Aortic smooth muscle cell (primary cell): ENCODE data around the gene PPP1R11. TPM values are rescaled to one million over a fixed set of nuclear protein-coding genes. Genes with fewer than 3 reads are reported as not detected.

Source experiments
- total RNA-seq: library from RNA; depleted of rRNA; stranded (reverse); fragments of >200 nt; gene quantifications from 2 replicates; pipeline ENCODE4 v1.2.3, GENCODE V29; 2014

Gene PPP1R11
- 17.0 and 19.8 TPM in 2 replicates for total RNA-seq

GRCh38 chr6:30066577-30067459, at the start of gene PPP1R11:
Gene PPP1R11, plus strand, starts transcription at chr6:30067198. Its CDS starts 213 bp downstream, at chr6:30067411.

GRCh38 chr6:30061092-30061857, 5.7 kb upstream of the PPP1R11 start, which contains the start of gene POLR1H:
Gene POLR1H, plus strand, starts transcription at chr6:30061265. Its CDS starts 260 bp downstream, at chr6:30061525.

DNA sequence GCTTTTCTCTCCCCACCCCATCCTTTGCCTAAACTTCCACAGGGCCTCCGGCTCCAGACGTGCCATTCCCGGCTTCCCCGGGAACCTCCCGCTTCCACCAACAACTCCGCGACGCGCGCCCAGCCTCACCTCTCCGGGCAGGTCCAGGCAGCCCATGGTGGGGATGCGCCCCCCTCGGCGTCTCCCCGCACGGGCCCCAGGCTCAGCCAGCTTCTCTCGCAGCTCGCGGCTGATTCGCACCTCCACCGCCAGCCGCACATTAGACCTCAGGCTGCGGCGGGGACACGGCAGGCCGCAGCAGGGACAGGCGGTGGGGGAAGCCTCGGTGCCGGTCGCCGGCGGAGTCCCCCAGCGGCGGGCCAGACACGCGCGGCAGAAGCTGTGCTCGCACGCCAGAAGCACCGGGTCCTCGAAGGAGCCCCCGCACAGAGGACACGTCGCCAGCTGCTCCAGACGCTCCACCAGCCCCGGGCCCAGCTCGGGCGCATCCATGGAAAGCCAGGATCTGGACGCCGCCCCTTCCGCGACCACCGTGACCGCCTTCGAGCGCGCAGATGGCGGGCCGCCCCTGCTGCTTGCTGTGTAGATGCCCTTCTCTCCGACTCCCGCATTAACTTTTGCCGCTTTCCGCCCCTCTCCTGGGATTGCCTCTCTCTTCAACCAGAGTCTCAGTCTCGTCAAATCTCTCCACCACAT, 8.2 kb downstream of the PPP1R11 start, which contains the start of gene RNF39:
TSS of gene RNF39 (minus strand) at position 676 of the 696 bp plus-strand sequence. CDS start at position 492, 184 bp downstream.

GRCh38 chr6:30113003-30113759, 46.2 kb downstream of the PPP1R11 start, which contains the start of gene TRIM31:
Gene TRIM31, minus strand, starts transcription at chr6:30113090. Its CDS starts 285 bp downstream, at chr6:30112805.

Other genes with a start within 250 kb of the PPP1R11 start
- gene HLA-G, start 239.4 kb upstream of the PPP1R11 start, total RNA-seq: not detected in 2 replicates
- 219 and 530 TPM in 2 replicates for gene HLA-A, start 124.7 kb upstream of the PPP1R11 start, total RNA-seq
- 16.4 and 23.5 TPM in 2 replicates for gene POLR1H, start 5.9 kb upstream of the PPP1R11 start, total RNA-seq
- gene RNF39, start 8.6 kb downstream of the PPP1R11 start, total RNA-seq: not detected in 2 replicates
- gene TRIM31, start 45.9 kb downstream of the PPP1R11 start, total RNA-seq: not detected in 2 replicates
- gene TRIM40, start 68.9 kb downstream of the PPP1R11 start, total RNA-seq: not detected in 2 replicates
- under 0.01 and 0.13 TPM in 2 replicates for gene TRIM10, start 94.0 kb downstream of the PPP1R11 start, total RNA-seq
- not detected in 2 replicates for gene TRIM15, start 96.3 kb downstream of the PPP1R11 start, total RNA-seq
- 22.8 and 27.0 TPM in 2 replicates for gene TRIM26, start 146.2 kb downstream of the PPP1R11 start, total RNA-seq